Measurements from ENCODE around the gene SMIM30. TPM values are rescaled to one million over a fixed set of nuclear protein-coding genes. Genes with fewer than 3 reads are reported as not detected.

The SMIM30 gene
- total RNA-seq, 2 experiments from 2014 or later = 43.3 to 55.1 TPM

DNA sequence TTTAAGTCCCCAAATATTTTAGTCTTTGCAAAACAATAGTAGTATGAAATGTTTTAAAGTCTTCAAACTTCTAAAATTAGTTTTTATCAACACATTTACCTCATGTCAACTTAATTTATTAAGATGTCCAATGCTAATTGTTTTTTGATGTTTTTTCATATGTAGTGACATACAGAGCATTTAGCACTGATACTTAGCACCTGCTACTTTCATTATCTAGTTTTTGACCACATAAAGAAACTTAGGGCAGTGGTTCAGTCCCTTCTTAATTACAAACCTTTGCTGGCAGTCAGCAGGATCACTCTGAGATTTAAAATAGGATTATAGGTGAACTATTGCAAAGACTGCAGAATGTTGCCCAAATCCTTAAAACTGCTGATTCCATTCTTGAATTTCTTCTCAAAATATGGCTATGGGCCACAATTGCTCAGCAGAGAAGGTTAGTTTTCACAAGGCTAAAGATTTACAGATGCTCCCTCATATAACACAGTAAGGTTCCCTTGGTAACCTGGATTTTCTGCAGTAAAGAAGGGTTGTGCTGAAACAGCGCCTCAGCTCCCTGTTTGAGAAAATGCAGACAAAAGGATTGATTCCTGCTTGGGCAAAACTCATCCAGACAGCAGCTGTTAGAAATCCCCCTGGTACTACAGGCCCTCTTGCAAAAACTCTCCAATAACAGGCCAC lies 35.1 kb downstream of the SMIM30 start:
- Histone ChIP-seq H3K79me2 (ENCODE audit: insufficient read depth, low read depth, low read length) (no peaks in the 10 kb centered on the region), H3K9me3 (ENCODE audit: low read length) (no peaks in the 10 kb centered on the region), H3K4me1 (ENCODE audit: insufficient read depth, low read length, poor library complexity, severe bottlenecking) (no peaks in the 10 kb centered on the region), H3K27ac (ENCODE audit: low read depth, low read length, poor library complexity, severe bottlenecking) (no peak overlapping the region), H3K4me3 (ENCODE audit: low read depth, low read length, poor library complexity, severe bottlenecking) (no peak overlapping the region), H4K20me1 (ENCODE audit: insufficient read depth, low read length) (no peaks in the 10 kb centered on the region), H2AFZ (ENCODE audit: low read length) (no peak overlapping the region), H3K4me2 (ENCODE audit: low read length) (no peak overlapping the region), H3K36me3 (ENCODE audit: insufficient read depth, low read length) (no peaks in the 10 kb centered on the region), H3K9me2 (ENCODE audit: insufficient read depth, low read length) (no peaks in the 10 kb centered on the region)
- no peak for DNase-seq (ENCODE audit: low spot score)
- ChIA-PET CTCF (ENCODE audit: unreplicated experiment) (no interaction called here), POLR2A (interaction anchor here (0.7 kb wide), 1 partner anchor 12 kb away, joined by 3 read pairs; no protein-coding TSS in a partner anchor)
- intact Hi-C loops (cut with micrococcal nuclease; ENCODE audit: unreplicated experiment) = no loop called here
- no TSS peak for BruUV-seq (replicated peaks)
- TF ChIP-seq, protein P1, sequence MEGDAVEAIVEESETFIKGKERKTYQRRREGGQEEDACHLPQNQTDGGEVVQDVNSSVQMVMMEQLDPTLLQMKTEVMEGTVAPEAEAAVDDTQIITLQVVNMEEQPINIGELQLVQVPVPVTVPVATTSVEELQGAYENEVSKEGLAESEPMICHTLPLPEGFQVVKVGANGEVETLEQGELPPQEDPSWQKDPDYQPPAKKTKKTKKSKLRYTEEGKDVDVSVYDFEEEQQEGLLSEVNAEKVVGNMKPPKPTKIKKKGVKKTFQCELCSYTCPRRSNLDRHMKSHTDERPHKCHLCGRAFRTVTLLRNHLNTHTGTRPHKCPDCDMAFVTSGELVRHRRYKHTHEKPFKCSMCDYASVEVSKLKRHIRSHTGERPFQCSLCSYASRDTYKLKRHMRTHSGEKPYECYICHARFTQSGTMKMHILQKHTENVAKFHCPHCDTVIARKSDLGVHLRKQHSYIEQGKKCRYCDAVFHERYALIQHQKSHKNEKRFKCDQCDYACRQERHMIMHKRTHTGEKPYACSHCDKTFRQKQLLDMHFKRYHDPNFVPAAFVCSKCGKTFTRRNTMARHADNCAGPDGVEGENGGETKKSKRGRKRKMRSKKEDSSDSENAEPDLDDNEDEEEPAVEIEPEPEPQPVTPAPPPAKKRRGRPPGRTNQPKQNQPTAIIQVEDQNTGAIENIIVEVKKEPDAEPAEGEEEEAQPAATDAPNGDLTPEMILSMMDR (conservative IDR thresholded peaks at IDR 0.05; ENCODE audit: low read length) = no peak

GRCh38 chr7:113078331-113078730 lies 40.0 kb downstream of the SMIM30 start:
- H3K9me3 ChIP-seq (ENCODE audit: low read length) = no peaks in the 10 kb centered on the region
- no peaks in the 10 kb centered on the region for H3K79me2 ChIP-seq (ENCODE audit: insufficient read depth, low read depth, low read length)
- no peak for DNase-seq (ENCODE audit: low spot score)
- H3K4me2 ChIP-seq (ENCODE audit: low read length) = no peak overlapping the region
- ChIA-PET CTCF (ENCODE audit: unreplicated experiment) (no interaction called here), POLR2A (interaction anchor here (0.6 to 2.0 kb wide), 6 partner anchors 10 to 279 kb away, joined by 3 to 7 read pairs (median 4); no protein-coding TSS in a partner anchor)
- H3K9me2 ChIP-seq (ENCODE audit: insufficient read depth, low read length) = no peaks in the 10 kb centered on the region
- no peak overlapping the region for H2AFZ ChIP-seq (ENCODE audit: low read length)
- no TSS peak for BruUV-seq (replicated peaks)
- H3K4me3 ChIP-seq (ENCODE audit: low read depth, low read length, poor library complexity, severe bottlenecking) = no peak overlapping the region
- TF ChIP-seq, protein P1 (conservative IDR thresholded peaks at IDR 0.05; ENCODE audit: low read length) = no peak
- TF ChIP-seq EZH2phosphoT487 (IDR thresholded peaks at IDR 0.05; ENCODE audit: borderline replicate concordance, low read depth, low read length) = no peak
- H3K36me3 ChIP-seq (ENCODE audit: insufficient read depth, low read length) = no peaks in the 10 kb centered on the region
- no peaks in the 10 kb centered on the region for H4K20me1 ChIP-seq (ENCODE audit: insufficient read depth, low read length)
- H3K4me1 ChIP-seq (ENCODE audit: insufficient read depth, low read length, poor library complexity, severe bottlenecking) = no peaks in the 10 kb centered on the region
- no peak overlapping the region for H3K27ac ChIP-seq (ENCODE audit: low read depth, low read length, poor library complexity, severe bottlenecking)
- intact Hi-C loops (cut with micrococcal nuclease; ENCODE audit: unreplicated experiment) = no loop called here

- Histone ChIP-seq H3K4me1 (ENCODE audit: insufficient read depth, low read length, poor library complexity, severe bottlenecking) (no peaks in the 10 kb centered on the region), H3K4me3 (ENCODE audit: low read depth, low read length, poor library complexity, severe bottlenecking) (no peak overlapping the region), H3K9me2 (ENCODE audit: insufficient read depth, low read length) (no peaks in the 10 kb centered on the region), H3K27ac (ENCODE audit: low read depth, low read length, poor library complexity, severe bottlenecking) (no peak overlapping the region), H2AFZ (ENCODE audit: low read length) (no peak overlapping the region), H3K9me3 (ENCODE audit: low read length) (no peaks in the 10 kb centered on the region), H3K4me2 (ENCODE audit: low read length) (no peak overlapping the region), H3K79me2 (ENCODE audit: insufficient read depth, low read depth, low read length) (no peaks in the 10 kb centered on the region), H3K36me3 (ENCODE audit: insufficient read depth, low read length) (no peaks in the 10 kb centered on the region), H4K20me1 (ENCODE audit: insufficient read depth, low read length) (no peaks in the 10 kb centered on the region)
- no peak for DNase-seq (ENCODE audit: low spot score)
- intact Hi-C loops (cut with micrococcal nuclease; ENCODE audit: unreplicated experiment) = no loop called here
- TF ChIP-seq, protein P1 (conservative IDR thresholded peaks at IDR 0.05; ENCODE audit: low read length) = no peak
- no peak for TF ChIP-seq EZH2phosphoT487 (IDR thresholded peaks at IDR 0.05; ENCODE audit: borderline replicate concordance, low read depth, low read length)
- ChIA-PET POLR2A (interaction anchor here (1.6 to 2.2 kb wide), 3 partner anchors 11 to 20 kb away, joined by 3 to 7 read pairs (median 7); no protein-coding TSS in a partner anchor), CTCF (ENCODE audit: unreplicated experiment) (no interaction called here)
- BruUV-seq (replicated peaks) = no TSS peak
These were observed 41.7 kb downstream of the SMIM30 start for GRCh38 chr7:113076703-113077102.
